NCI-H748 treated with DMSO at 0.1 percent for 48 hours (cell line): ENCODE data around the gene BRD3.

Experiments used
- DNase-seq: peaks from one replicate; lab custom pipeline; 2025; lab: John Stamatoyannopoulos, UW

The BRD3 gene

DNA sequence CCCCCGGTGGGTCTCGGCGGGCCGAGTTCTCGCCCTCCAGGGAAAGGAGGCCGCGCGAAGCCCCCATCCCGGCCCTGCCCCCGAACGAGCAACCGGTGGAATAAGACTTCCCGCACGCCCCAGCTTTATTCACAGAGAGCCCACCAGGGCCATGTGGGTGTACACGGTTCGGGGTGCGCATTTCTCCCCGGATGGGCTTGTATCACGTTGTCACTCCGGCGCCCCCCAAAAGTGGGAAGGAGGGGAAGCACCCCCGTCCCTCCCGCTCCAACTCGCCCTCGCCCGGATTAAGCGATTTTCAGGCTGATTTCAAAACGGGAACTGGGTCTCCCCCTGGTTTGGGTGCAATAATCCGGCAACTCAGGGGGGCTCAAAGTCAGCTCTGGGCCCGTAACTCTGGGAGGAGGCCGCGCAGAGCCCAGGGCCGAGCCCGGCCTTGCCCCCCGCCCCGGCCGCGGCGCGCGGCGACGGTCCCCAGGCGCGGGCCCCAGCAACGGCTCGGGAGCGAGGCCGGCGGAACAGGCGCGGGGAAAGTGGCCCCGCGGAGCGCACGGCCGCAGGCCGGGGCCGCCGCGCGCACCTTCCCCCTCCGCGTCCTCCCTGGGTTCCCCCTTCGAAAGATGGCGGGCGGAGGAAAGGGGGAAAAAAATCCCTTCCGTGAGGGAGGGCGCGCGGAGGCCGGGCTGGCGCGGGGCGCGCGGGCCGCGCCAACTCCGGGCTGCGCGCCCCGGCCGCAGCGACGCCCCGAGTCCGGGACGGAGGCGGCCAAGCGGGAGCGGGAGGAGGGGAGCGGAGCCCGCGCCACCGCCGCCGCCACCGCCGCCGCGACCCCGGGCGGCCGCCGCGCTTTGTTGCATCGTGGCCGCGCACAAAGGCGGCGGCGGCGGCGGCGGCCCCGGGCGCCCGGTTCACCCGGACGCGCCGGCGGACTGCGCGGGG, 644 bp downstream of the BRD3 start:
- no peak for DNase-seq

- no peak for DNase-seq
These were observed 1.3 kb downstream of the BRD3 start for GRCh38 chr9:134066526-134066912.

DNA sequence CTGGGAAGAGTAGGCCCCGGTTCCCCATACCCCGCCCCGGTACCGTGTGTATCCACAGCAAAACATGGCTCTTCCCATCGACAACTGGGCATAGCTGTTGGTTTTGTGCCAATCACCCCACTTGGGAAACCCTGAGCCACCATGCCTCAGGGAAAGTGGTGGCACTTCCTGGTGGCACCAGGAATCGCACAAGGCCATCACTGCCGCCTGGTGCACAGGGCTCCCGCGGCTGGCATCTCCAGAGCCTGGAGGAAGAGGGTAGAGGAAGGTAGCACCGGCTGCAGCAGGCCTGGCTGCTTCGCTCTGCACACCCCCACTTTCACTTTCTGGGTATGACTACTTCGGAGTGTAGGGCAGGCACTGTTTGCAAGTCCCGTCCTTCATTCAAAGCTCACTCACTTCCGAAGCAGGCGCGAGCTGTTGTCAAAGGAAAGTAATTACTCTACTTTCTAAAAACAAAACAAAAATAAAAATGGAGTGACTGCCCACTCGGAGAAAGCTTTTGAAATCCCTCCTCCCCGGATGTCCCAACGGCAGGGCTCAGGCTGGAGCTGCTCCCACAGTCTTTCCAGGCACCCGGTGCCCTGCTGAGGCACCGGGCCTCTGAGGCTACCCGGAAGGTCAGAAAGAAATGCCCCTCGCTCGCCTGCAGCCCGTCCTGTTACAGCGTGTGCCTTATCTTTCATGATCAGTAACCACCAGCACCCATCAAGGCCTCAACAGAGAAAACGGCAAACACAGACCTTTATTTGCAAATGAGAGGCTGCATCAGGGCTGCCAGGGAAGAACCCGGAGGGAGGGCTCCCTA, 2.0 kb downstream of the BRD3 start:
- no peak for DNase-seq

GRCh38 chr9:134064711-134065110, 3.1 kb downstream of the BRD3 start:
- DNase-seq, result no peak

DNA sequence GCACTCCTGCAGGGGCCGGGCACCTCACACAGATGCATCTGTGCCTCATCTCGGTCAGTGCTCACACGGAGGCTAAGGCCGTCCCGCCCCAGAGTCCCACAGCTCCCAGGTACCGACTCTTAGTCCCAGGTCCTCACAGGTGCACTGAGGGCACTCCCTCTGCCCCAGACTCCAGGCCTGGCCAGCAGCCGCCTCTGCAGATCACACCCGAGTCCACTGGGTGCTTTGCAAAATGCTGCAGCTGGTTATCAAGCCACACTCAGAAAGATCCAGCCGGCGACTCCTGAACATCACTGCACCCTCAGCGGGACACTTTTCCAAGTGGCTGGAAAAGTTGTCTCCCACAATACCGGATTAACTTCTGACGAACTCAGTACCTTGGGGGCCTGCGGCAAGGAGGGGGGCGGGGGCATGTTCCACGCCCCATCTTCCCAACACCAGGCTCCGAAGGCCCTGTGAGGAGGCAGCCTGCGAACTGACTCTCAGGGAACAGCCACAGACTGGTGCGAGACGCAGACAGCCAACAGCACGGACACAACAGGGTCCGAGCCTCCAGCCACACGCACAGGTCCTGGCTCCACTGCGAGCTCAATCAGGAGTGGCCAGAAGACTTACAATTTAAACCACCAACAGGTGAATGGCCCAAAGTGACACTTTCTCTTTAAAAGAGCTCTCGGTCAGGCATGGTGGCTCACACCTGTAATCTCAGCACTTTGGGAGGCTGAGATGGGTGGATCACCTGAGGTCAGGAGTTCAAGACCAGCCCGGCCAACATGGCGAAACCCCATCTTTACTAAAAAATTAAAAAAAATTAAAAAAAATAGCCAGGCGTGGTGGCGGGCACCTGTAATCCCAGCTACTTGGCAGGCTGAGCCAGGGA, 4.0 kb downstream of the BRD3 start:
- DNase-seq, result no peak

- no peak for DNase-seq
These were observed 4.7 kb downstream of the BRD3 start for GRCh38 chr9:134063088-134063570.

- no peak for DNase-seq
These were observed 5.3 kb downstream of the BRD3 start for GRCh38 chr9:134062461-134063087.

- no peak for DNase-seq
These were observed 6.0 kb downstream of the BRD3 start for GRCh38 chr9:134061688-134062371.

- DNase-seq, result no peak
These were observed 6.7 kb downstream of the BRD3 start for GRCh38 chr9:134061019-134061687.

DNA sequence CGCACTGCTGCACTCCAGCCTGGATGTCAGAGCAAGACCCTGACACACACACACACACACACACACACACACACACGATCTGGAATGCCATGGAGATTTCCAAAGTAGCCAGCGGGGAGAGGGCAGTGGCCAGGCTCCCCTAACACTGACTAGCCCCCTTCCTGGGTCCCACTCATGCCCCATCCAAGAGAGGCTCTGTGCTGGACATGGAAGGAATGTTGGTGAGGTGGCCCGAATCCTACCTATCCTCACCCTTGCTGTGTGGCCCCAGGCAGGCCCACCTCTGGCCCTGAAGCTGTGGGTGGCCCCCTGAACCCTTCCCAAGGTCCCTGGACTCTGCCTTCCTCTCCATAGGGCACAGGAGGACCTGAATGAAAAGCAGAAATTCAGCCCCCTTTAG, 7.3 kb downstream of the BRD3 start:
- DNase-seq, result no peak

- no peak for DNase-seq
These were observed 8.0 kb downstream of the BRD3 start for GRCh38 chr9:134059661-134060395.

DNA sequence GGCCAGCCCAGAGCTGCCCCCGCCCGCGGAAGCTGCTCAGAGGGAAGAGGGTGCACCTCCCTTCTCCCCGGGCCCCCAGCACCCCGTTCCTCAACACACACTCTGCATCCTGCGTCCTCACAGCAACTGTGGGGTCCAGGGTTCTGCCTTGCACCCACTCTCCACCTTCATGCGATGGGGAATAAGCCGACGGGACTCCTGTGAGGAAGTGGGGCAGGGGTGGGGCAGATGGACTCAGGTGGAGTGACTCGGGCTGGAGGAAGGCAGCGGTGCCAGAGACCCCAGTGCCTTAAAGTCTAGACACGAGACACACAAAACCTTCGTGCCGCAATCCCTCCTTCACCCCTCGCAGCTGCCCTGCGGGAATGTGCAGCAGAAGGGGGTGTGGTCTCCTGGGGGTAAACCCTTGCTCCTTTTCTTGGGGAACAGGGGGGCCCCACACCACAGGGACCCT, 8.6 kb downstream of the BRD3 start:
- DNase-seq, result no peak

DNA sequence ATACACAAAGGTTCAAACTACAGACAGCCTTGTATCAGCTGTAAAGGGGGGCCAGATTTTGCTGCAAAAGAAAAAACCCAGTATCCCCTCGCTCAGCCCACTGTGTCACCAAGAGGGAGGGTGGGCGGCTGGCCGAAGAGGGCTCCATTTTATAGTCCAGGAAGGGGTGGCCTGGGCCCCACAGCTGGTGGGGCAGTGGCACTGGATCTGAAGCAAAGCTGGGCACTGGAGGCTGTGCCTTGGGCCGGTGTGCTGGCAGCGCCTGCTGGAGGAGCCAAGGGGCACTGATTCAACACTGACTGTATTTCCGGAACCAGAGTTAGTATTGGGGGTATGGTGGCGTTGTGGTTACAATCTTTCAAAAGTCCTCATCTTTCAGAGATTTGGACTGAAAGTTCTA, 9.1 kb downstream of the BRD3 start:
- DNase-seq, result no peak

- no peak for DNase-seq
These were observed 9.8 kb downstream of the BRD3 start for GRCh38 chr9:134057751-134058701.

GRCh38 chr9:134057307-134057657, 10.5 kb downstream of the BRD3 start:
- DNase-seq, result no peak

DNA sequence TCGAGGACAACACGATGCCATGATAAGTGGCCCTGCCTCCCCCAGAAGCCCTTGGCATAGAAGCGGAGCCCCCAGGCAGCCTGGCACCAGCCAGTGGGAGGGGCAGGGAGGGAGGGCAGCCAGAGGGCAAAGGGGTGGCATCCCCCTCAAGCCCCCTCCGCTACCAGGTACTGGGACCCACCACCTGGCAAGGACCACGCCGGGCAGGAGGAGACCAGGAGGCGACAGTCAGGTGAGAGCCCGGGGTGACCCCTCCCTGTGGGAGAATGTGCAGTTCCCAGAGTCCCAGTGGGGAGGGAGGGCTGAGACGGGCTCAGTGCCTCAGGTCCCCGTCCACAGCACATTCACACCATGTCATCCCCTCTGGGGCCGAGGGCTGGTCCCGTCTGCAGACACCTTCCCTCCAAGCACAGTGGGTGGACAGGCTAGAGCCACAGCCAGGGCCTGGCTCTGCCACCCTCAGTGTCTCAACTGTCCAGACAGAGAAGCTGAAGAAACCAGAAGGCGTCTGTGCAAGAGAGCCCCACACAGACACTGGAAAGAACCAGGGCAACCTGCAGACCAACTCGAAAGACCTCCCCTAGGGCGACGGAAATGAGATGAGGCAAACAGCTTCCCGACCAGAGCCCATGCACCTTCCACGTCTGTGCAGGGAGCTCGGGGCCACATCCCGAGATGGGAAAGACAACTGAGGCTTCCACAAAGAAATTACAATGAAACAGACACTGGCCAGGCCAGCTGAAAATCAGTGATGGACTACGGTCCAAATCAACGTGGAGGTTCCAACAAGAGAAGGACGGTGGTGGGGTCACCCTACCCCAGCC, 11.1 kb downstream of the BRD3 start:
- no peak for DNase-seq

DNA sequence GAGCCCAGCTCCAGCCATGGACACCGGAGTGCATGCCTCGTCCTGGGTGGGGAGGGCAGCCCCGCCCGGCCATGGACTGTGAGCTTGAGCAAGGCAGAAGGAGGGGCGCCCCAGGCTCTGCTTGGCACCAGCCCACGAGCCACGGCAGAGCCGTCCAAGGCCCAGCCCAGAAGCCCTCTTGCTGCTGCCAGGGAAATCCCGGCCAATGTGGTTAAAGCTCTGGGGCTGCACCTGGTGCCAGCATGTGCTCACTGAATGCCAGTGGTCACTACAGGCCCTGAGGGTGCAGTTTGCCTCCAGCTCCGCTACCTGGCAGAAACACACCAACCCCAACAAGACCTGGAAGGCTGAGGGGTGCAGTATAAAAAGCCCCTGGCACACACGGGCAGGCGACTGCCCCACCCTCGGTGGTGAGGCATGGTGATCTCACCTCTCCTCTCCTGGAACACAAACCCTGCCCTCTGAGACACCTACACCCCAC, 11.8 kb downstream of the BRD3 start:
- DNase-seq, result no peak
